PC-3 (cell line): ENCODE measurements around the gene FAM163A. TPM values are rescaled to one million over a fixed set of nuclear protein-coding genes. Genes with fewer than 3 reads are reported as not detected.

Experiments used
- ATAC-seq: fragments of 200-7000 bp; cut with Tn5 transposase; 2 replicates; pipeline ENCODE4 v1.9.1; 2020; ENCODE audit warnings: mild to moderate bottlenecking, moderate library complexity
- BruUV-seq: library from RNA; stranded (reverse); fragments of 400-500 nt; replicated peaks from 2 replicates; lab custom pipeline; 2021; lab: Mats Ljungman, UMichigan
- CTCF ChIA-PET: fragments of 300-600 bp; sonication (Branson Sonifier 250); formaldehyde crosslinking; loops from one replicate; lab custom pipeline; 2022; ENCODE audit warnings: antibody characterized with exemption; lab: Charles Lee
- POLR2A ChIA-PET: fragments of 300-600 bp; sonication (Branson Sonifier 250); formaldehyde crosslinking; loops from one replicate; lab custom pipeline; 2022; ENCODE audit warnings: antibody characterized with exemption; ENCODE audit not compliant: unreplicated experiment; lab: Charles Lee
- DNase-seq: peaks from one replicate; pipeline ENCODE4 v3.0.0-alpha.2; 2015
- H2AFZ ChIP-seq: fragments of 300-600 bp; sonication (generic); 2 replicates; pipeline ENCODE4 v1.6.0; 2016; ENCODE audit warnings: antibody characterized with exemption, low read length
- H3F3A ChIP-seq: fragments of 300-600 bp; sonication (generic); one replicate; pipeline ENCODE4 v1.6.0; 2017; ENCODE audit warnings: antibody characterized with exemption, low read length, control low read depth, mild to moderate bottlenecking; ENCODE audit not compliant: unreplicated experiment
- H3K27ac ChIP-seq: fragments of 300-600 bp; sonication (generic); 2 replicates; pipeline ENCODE4 v1.5.1; 2016; ENCODE audit warnings: mild to moderate bottlenecking, low read length
- H3K27me3 ChIP-seq: fragments of 300-600 bp; sonication (generic); 2 replicates; pipeline ENCODE4 v1.6.1; 2016; ENCODE audit warnings: low read length, mixed read lengths
- H3K36me3 ChIP-seq: fragments of 300-600 bp; sonication (generic); 2 replicates; pipeline ENCODE4 v1.6.1; 2016; ENCODE audit warnings: low read depth, mixed run types, low read length, mixed read lengths
- H3K4me1 ChIP-seq: fragments of 300-600 bp; sonication (generic); 2 replicates; pipeline ENCODE4 v1.5.1; 2016; ENCODE audit warnings: low read length; ENCODE audit not compliant: insufficient read depth
- H3K4me2 ChIP-seq: fragments of 300-600 bp; sonication (generic); 2 replicates; pipeline ENCODE4 v1.6.0; 2016; ENCODE audit warnings: low read length
- H3K4me3 ChIP-seq: fragments of 300-600 bp; sonication (generic); 2 replicates; pipeline ENCODE4 v1.5.1; 2016; ENCODE audit warnings: mild to moderate bottlenecking, low read length, mixed read lengths
- H3K79me2 ChIP-seq: fragments of 300-600 bp; sonication (generic); 2 replicates; pipeline ENCODE4 v1.6.1; 2017; ENCODE audit warnings: low read length, mixed read lengths
- H3K9ac ChIP-seq: fragments of 300-600 bp; sonication (generic); 2 replicates; pipeline ENCODE4 v1.6.0; 2016; ENCODE audit warnings: mild to moderate bottlenecking, low read length
- H3K9me2 ChIP-seq: fragments of 300-600 bp; sonication (generic); replicated peaks from 2 replicates; pipeline ENCODE4 v1.6.1; 2016; ENCODE audit warnings: mixed run types, low read length, mixed read lengths
- H3K9me3 ChIP-seq: fragments of 300-600 bp; sonication (generic); 2 replicates; pipeline ENCODE4 v1.6.1; 2016; ENCODE audit warnings: low read length, mixed read lengths
- H4K20me1 ChIP-seq: fragments of 300-600 bp; sonication (generic); 2 replicates; pipeline ENCODE4 v1.6.1; 2016; ENCODE audit warnings: low read length, mixed read lengths
- CTCF ChIP-seq: fragments of 300-600 bp; sonication (generic); conservative IDR thresholded peaks from 2 replicates; pipeline ENCODE4 v1.5.1; 2017; ENCODE audit warnings: antibody characterized with exemption, low read depth, mild to moderate bottlenecking, low read length
- EZH2 ChIP-seq: fragments of 300-600 bp; sonication (generic); IDR thresholded peaks from one replicate; pipeline ENCODE4 v1.6.1; 2017; ENCODE audit warnings: antibody characterized with exemption, mild to moderate bottlenecking, low read length; ENCODE audit not compliant: unreplicated experiment
- EZH2phosphoT487 ChIP-seq: fragments of 300-600 bp; sonication (generic); IDR thresholded peaks from 2 replicates; pipeline ENCODE4 v1.6.1; 2018; ENCODE audit warnings: mild to moderate bottlenecking, antibody characterized with exemption, low read length, borderline replicate concordance
- intact Hi-C: fragments of 100-400 bp; cut with micrococcal nuclease; formaldehyde crosslinking; loops from 2 replicates; pipeline ENCODE4 v1.9.0; 2023
- total RNA-seq: library from RNA; depleted of rRNA; stranded (reverse); fragments of >200 nt; gene quantifications from 2 replicates; pipeline ENCODE4 v1.2.3, GENCODE V29; 2014

Gene FAM163A
- total RNA-seq, 1 experiment from 2014 or later = not detected

- H3K36me3 ChIP-seq = no peaks in the 10 kb centered on the region
- DNase-seq = peak; percentile 66
- H3K9ac ChIP-seq = no peak overlapping the region
- H4K20me1 ChIP-seq = no peaks in the 10 kb centered on the region
- TF ChIP-seq EZH2phosphoT487 (no peak), EZH2 (no peak), CTCF (peak; percentile 80)
- H3K4me1 ChIP-seq = no peaks in the 10 kb centered on the region
- peak; percentile 65 for ATAC-seq
- H3F3A ChIP-seq = no peaks in the 10 kb centered on the region
- H3K9me3 ChIP-seq = no peaks in the 10 kb centered on the region
- no peak overlapping the region for H3K27ac ChIP-seq
- no peaks in the 10 kb centered on the region for H3K9me2 ChIP-seq
- no peak overlapping the region for H2AFZ ChIP-seq
- H3K27me3 ChIP-seq = peaks cover 17% of the 10 kb centered on the region
- H3K4me3 ChIP-seq = no peak overlapping the region
- ChIA-PET CTCF (interaction anchor here (0.5 to 2.6 kb wide), 6 partner anchors 24 to 136 kb away, joined by 3 to 76 read pairs (median 4); no protein-coding TSS in a partner anchor), POLR2A (no interaction called here)
- no peak overlapping the region for H3K4me2 ChIP-seq
- intact Hi-C loops = loop anchor here (1.0 kb wide), 1 partner anchor 103 kb away; no protein-coding TSS in a partner anchor
- no TSS peak for BruUV-seq
- no peaks in the 10 kb centered on the region for H3K79me2 ChIP-seq
Measured at GRCh38 chr1:179809506-179810366, 66.6 kb downstream of the FAM163A start.

GRCh38 chr1:179810367-179810715, 67.2 kb downstream of the FAM163A start:
- intact Hi-C loops = loop anchor here (1.0 kb wide), 1 partner anchor 104 kb away; no protein-coding TSS in a partner anchor
- H4K20me1 ChIP-seq = no peaks in the 10 kb centered on the region
- DNase-seq (no peak), ATAC-seq (no peak)
- BruUV-seq = no TSS peak
- no peaks in the 10 kb centered on the region for H3F3A ChIP-seq
- TF ChIP-seq EZH2phosphoT487 = no peak
- TF ChIP-seq EZH2 = no peak
- TF ChIP-seq CTCF = no peak
- ChIA-PET POLR2A (no interaction called here), CTCF (interaction anchor here (0.9 to 2.6 kb wide), 4 partner anchors 24 to 106 kb away, joined by 4 to 76 read pairs (median 4); no protein-coding TSS in a partner anchor)
- H3K9me2 ChIP-seq = no peaks in the 10 kb centered on the region
- H3K4me2 ChIP-seq = no peak overlapping the region
- no peaks in the 10 kb centered on the region for H3K36me3 ChIP-seq
- no peak overlapping the region for H3K27ac ChIP-seq
- H3K27me3 ChIP-seq = peaks cover 17% of the 10 kb centered on the region
- H3K9ac ChIP-seq = no peak overlapping the region
- peaks cover 1% of the 10 kb centered on the region; the same call in 1 of the 2 replicates for H3K4me1 ChIP-seq
- H3K4me3 ChIP-seq = no peak overlapping the region
- H2AFZ ChIP-seq = no peak overlapping the region
- H3K79me2 ChIP-seq = no peaks in the 10 kb centered on the region
- no peaks in the 10 kb centered on the region for H3K9me3 ChIP-seq
